CD4-positive, alpha-beta T cell treated with Interleukin-17A for 1 hour (primary cell): ENCODE results near the gene CEP41.
A peak's percentile ranks its signal among the peaks of the same experiment; 100 is the strongest.

ENCODE experiments used
- DNase-seq: peaks from one replicate; pipeline ENCODE4 v3.0.0-alpha.2; 2020

CEP41 gene

GRCh38 chr7:130415006-130415405 is 25.8 kb downstream of the CEP41 start:
- DNase-seq, result peak; percentile 9

- no peak for DNase-seq
Measured at GRCh38 chr7:130413201-130413600, 27.6 kb downstream of the CEP41 start.

- DNase-seq, result no peak
Measured at GRCh38 chr7:130410868-130411541, 29.8 kb downstream of the CEP41 start.

- DNase-seq, result no peak
Measured at GRCh38 chr7:130409712-130410072, 31.1 kb downstream of the CEP41 start.

GRCh38 chr7:130409067-130409711 is 31.6 kb downstream of the CEP41 start:
- DNase-seq, result no peak

- no peak for DNase-seq
Measured at GRCh38 chr7:130405003-130405402, 35.8 kb downstream of the CEP41 start.

- no peak for DNase-seq
Measured at GRCh38 chr7:130401578-130401977, 39.2 kb downstream of the CEP41 start.

- no peak for DNase-seq
Measured at GRCh38 chr7:130401101-130401500, 39.7 kb downstream of the CEP41 start.

- no peak for DNase-seq
Measured at GRCh38 chr7:130400120-130400572, 40.7 kb downstream of the CEP41 start.

GRCh38 chr7:130398526-130399090 is 42.2 kb downstream of the CEP41 start:
- DNase-seq, result no peak

- no peak for DNase-seq
Measured at GRCh38 chr7:130397758-130398073, 43.1 kb downstream of the CEP41 start.

- DNase-seq, result no peak
Measured at GRCh38 chr7:130397051-130397757, 43.6 kb downstream of the CEP41 start.

- no peak for DNase-seq
Measured at GRCh38 chr7:130396109-130396508, 44.7 kb downstream of the CEP41 start.

- DNase-seq, result no peak
Measured at GRCh38 chr7:130395421-130395820, 45.4 kb downstream of the CEP41 start.

- DNase-seq, result peak; percentile 48
Measured at GRCh38 chr7:130394421-130395195, 46.2 kb downstream of the CEP41 start.

- no peak for DNase-seq
Measured at GRCh38 chr7:130393841-130394411, 46.9 kb downstream of the CEP41 start.

- DNase-seq, result no peak
Measured at GRCh38 chr7:130393101-130393561, 47.7 kb downstream of the CEP41 start.

- DNase-seq, result no peak
Measured at GRCh38 chr7:130390486-130390885, 50.3 kb downstream of the CEP41 start.

GRCh38 chr7:130388671-130389070 is 52.1 kb downstream of the CEP41 start:
- DNase-seq, result no peak

GRCh38 chr7:130387628-130388403 is 53.0 kb downstream of the CEP41 start:
- no peak for DNase-seq

- DNase-seq, result no peak
Measured at GRCh38 chr7:130387306-130387627, 53.5 kb downstream of the CEP41 start.

- DNase-seq, result no peak
Measured at GRCh38 chr7:130386876-130387275, 53.9 kb downstream of the CEP41 start.
